GM12865 (cell line): ENCODE measurements around the gene TAF6L.

Source experiments
- DNase-seq: peaks from one replicate; pipeline ENCODE4 v3.0.0; 2010; ENCODE audit warnings: low read depth
- H3K4me3 ChIP-seq: 2 replicates; pipeline ENCODE4 v1.5.1; 2011; ENCODE audit warnings: mild to moderate bottlenecking, low read depth, low read length, control low read depth
- TF ChIP-seq, protein P1 (sequence below): IDR thresholded peaks from 2 replicates; pipeline ENCODE4 v1.5.1; 2011; ENCODE audit warnings: low read length, control low read depth, low read depth, inconsistent platforms; ENCODE audit not compliant: insufficient read depth; ENCODE audit errors: missing control alignments

TAF6L gene, protein sequence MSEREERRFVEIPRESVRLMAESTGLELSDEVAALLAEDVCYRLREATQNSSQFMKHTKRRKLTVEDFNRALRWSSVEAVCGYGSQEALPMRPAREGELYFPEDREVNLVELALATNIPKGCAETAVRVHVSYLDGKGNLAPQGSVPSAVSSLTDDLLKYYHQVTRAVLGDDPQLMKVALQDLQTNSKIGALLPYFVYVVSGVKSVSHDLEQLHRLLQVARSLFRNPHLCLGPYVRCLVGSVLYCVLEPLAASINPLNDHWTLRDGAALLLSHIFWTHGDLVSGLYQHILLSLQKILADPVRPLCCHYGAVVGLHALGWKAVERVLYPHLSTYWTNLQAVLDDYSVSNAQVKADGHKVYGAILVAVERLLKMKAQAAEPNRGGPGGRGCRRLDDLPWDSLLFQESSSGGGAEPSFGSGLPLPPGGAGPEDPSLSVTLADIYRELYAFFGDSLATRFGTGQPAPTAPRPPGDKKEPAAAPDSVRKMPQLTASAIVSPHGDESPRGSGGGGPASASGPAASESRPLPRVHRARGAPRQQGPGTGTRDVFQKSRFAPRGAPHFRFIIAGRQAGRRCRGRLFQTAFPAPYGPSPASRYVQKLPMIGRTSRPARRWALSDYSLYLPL

DNA sequence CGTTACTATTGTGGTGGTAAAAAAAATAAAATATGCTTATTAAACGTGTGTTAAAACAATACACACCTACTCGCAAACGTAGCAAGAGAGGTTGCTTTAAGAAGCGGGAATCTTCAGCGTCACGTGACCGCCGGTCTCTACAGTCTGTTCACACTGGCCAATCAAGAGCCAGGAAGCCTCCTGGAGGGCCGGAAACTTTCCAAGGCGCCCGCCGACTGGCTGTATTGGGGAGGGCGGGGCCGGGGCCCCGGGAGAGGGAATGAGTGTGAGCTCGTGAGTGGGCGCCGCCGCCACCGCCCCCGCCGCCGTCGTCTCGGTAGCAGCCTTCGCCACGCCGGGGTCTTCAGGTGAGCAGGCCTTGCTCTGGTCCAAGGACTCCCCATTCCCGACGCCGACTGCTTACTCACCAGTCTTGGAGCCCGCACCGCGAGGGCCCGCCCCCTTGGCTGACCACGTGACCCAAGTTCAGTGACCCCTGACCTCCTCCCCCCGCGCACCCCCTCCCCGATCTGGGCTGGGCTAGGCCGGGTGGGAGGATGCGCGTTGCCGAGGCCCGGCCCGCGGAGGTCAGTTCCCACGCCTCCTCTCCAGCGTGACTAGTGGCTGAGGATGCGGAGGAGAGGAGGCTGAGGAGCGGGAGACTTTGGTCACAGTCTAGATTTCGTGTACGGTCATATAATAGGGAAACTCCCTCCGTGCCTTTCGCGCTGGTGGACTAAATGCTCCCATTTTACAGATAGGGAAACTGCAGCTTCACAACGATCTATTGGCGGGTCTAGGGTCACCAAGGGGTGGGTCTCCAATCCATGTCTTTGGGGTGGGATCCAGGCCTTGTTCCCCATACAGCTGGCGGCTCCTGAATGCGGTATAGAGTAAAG lies at the start of gene TAF6L:
Gene TAF6L (plus strand): TSS at position 253 of the 878 bp plus-strand sequence. CDS start 4,388 bp downstream, outside the sequence.
- H3K4me3 ChIP-seq: peak within 1 kb of the TSS; percentile 69
- peak; percentile 96 for DNase-seq
- TF ChIP-seq, protein P1, sequence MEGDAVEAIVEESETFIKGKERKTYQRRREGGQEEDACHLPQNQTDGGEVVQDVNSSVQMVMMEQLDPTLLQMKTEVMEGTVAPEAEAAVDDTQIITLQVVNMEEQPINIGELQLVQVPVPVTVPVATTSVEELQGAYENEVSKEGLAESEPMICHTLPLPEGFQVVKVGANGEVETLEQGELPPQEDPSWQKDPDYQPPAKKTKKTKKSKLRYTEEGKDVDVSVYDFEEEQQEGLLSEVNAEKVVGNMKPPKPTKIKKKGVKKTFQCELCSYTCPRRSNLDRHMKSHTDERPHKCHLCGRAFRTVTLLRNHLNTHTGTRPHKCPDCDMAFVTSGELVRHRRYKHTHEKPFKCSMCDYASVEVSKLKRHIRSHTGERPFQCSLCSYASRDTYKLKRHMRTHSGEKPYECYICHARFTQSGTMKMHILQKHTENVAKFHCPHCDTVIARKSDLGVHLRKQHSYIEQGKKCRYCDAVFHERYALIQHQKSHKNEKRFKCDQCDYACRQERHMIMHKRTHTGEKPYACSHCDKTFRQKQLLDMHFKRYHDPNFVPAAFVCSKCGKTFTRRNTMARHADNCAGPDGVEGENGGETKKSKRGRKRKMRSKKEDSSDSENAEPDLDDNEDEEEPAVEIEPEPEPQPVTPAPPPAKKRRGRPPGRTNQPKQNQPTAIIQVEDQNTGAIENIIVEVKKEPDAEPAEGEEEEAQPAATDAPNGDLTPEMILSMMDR: no peak

DNA sequence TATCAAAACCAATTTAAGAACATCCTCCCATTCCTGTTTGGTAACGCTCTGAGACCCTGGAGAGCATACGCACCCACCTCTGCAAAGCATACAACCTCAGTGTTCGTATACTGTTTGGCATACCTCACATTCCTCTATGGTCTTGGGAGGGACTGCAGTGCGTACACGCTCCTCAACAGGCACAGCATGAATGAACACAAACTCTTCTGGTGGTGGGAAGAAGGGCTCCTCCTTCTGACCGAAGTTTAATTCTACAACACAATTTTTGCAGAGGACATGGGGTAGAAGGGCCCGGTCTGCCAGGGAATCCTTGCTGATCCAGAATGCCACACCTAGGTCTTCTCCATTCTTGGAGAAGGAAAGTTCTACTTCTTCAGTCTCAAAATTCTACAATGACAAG lies 49.2 kb upstream of the TAF6L start:
- TF ChIP-seq, protein P1: no peak
- no peak overlapping the region for H3K4me3 ChIP-seq
- DNase-seq: no peak

DNA sequence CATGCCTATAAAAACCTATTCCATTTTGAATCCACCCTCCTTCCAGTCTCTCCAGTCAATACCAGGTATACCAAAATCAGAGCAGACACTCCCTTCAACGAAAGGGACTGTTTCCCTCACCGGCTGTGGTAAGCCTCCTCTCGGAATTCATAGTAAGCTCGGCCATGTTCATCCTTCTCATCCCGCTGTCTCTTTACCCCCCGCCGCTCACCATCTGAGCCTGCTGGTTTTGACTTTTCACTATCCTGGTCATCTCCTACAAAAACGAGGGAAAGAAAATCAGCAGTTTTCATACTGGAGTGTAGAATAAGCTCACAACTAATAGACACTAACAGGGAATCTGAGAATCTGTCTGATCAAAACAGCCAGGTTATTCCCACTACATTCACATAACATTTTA lies 47.0 kb upstream of the TAF6L start:
- H3K4me3 ChIP-seq: peak overlapping the region; percentile 99
- TF ChIP-seq, protein P1: no peak
- DNase-seq: no peak

DNA sequence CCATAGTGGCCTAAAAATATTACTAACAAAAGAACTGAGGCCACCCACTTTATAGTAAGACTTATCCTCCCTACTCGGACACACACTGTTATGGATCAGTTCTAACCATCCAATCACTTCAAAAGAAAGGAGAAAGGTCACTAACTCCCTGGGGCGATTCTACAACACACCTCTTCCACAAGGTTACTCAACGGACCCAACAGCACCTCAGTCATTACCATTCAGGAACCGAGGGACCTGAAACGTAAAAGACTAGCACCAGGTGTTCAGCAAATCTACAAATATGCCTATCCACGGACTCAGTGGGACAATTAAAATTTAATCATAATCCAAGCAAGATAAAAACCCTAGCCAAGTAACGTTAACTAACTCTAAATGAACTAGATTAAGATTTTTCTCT lies 45.5 kb upstream of the TAF6L start:
- TF ChIP-seq, protein P1: no peak
- peak overlapping the region; percentile 99 for H3K4me3 ChIP-seq
- DNase-seq: no peak

DNA sequence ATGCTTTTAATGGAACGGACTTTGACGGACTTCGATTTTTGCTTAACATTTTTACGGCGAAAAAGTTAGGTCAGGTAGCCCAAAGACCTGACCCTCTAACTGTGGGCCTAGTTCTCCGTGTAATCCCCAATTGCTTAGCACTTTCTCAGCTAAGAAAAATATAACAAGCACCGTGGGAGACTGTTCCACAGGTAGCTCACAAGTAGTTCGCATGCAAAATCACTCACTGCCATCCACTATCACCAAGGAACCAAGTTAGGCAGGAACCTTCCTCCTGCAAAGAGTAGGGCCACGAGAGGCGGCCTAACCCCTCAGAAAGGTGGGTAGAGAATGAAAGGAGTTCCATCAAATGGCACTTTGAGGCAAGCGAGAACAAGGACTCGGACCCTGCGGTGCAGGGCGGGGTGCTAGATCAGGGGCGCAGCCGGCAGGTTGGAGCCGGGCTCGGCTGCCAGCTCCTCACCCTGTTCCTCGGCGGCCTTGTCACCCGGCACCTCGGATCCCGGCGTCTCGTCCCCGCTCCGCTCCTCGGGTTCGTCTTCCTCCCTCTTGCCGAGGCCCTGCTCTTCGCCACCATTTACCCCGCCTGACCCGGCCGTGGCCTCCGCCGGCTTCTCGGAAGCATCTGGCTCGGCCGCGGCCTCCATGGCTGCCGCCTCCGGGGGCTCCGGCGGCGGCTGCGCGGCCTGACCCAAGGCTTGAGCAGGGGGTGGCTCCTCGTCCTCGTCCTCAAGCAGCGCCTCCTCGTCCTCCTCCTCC lies 44.9 kb upstream of the TAF6L start:
- DNase-seq: no peak
- TF ChIP-seq, protein P1: no peak
- H3K4me3 ChIP-seq: peak overlapping the region; percentile 99

DNA sequence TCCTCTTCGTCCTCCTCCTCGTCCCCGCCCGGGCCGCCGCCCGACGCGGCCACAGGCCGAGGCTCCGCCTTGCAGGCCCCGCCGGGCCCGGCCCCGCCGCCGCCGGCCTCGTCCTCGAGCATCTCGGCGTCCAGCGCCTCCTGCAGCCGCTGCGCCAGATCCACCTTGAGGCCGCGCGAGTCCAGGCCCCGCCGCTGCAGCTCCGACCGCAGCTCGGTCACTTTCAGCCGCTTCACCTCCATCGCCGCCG lies 44.4 kb upstream of the TAF6L start:
- H3K4me3 ChIP-seq: peak overlapping the region; percentile 99
- DNase-seq: no peak
- TF ChIP-seq, protein P1: no peak
